ENCODE results near the gene ILKAP. TPM values are rescaled to one million over a fixed set of nuclear protein-coding genes. Genes with fewer than 3 reads are reported as not detected.

ILKAP gene
- total and polyA plus RNA-seq, 2 of the 4 experiments (the other 2 are of a cell fraction), result 13.3 to 44.2 TPM

DNA sequence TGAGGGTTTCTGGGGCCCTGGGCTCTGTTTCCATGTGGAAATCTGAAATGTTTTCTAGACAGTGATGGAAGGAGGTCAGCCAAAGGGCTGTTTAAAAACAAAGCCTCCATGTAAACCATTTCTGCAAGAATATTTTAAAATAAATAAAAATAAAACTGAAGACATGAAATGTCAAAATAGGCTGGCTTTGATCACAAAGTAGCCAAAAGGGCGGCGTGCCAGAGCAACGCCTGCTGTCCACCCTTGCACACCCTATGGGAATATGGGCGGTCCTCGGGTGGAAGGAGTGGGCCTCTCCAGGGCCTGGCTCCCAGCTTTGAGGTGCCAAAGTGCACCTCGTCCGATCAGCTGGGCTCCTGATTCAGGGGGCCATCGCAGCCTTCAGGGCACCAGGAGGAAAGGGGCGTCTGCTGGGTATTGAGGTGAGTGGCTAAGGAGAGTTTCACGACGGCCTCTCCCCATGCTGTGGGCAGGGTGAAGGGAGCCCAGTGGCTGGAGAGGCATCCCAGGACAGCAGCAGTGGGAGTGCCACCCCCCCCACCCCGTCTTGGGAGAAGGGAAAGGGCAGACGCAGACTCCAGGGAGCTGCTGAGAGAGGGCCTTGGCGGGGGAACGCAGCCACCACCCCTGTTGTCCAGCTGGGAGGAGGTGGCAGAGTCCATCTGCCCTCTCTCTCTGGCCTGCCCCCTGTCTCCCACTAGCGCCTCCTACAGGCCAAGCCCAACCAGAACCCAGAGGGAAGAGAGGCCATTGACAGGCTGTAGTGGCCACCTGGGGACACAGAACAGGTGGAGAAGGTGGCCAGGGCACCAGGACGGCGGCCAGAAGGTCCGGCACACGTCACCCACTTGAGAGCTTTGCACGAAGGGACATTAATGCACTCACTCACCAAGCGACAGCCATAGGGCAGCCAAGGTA, 50.5 kb downstream of the ILKAP start:
- no peak for DNase-seq
- 35% methylated on average over 7 of the region's 22 CpGs; no CpG with 5 or more reads in 1 of the 2 experiments for WGBS, 2 experiments (ENCODE audit: extremely low coverage in 2 of 2, insufficient read length in 1 of 2)
- no peak overlapping the region for H3K4me2 ChIP-seq (ENCODE audit: low read depth, low read length)

More for the DNA sequence above, 50.5 kb downstream of the ILKAP start:
- peak overlapping the region; percentile 66; the same call in 1 of the 2 replicates for H3K27ac ChIP-seq (ENCODE audit: insufficient read depth, low read length)
- H2AK5ac ChIP-seq (ENCODE audit: low read depth, low read length), result peak overlapping the region; percentile 44; the same call in 1 of the 2 replicates
- H3K14ac ChIP-seq (replicated peaks; ENCODE audit: low read depth, low read length), result no peak overlapping the region
- H3K9ac ChIP-seq (ENCODE audit: low read depth, low read length), result no peak overlapping the region
- ATAC-seq (ENCODE audit: low read depth), result peak; percentile 37
- TF ChIP-seq BHLHE40 (IDR thresholded peaks at IDR 0.05; ENCODE audit: low read depth, low read length) (no peak), CHD1 (IDR thresholded peaks at IDR 0.05; ENCODE audit: low read depth, low read length) (no peak), CEBPB (IDR thresholded peaks at IDR 0.05; ENCODE audit: low read depth, low read length) (no peak), MAZ (IDR thresholded peaks at IDR 0.05; ENCODE audit: borderline replicate concordance, low read depth, low read length) (no peak), RAD21 (IDR thresholded peaks at IDR 0.05; ENCODE audit: low read length) (no peak), SMC3 (IDR thresholded peaks at IDR 0.05; ENCODE audit: low read depth, low read length) (no peak)
- TF ChIP-seq, protein P1, sequence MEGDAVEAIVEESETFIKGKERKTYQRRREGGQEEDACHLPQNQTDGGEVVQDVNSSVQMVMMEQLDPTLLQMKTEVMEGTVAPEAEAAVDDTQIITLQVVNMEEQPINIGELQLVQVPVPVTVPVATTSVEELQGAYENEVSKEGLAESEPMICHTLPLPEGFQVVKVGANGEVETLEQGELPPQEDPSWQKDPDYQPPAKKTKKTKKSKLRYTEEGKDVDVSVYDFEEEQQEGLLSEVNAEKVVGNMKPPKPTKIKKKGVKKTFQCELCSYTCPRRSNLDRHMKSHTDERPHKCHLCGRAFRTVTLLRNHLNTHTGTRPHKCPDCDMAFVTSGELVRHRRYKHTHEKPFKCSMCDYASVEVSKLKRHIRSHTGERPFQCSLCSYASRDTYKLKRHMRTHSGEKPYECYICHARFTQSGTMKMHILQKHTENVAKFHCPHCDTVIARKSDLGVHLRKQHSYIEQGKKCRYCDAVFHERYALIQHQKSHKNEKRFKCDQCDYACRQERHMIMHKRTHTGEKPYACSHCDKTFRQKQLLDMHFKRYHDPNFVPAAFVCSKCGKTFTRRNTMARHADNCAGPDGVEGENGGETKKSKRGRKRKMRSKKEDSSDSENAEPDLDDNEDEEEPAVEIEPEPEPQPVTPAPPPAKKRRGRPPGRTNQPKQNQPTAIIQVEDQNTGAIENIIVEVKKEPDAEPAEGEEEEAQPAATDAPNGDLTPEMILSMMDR (conservative IDR thresholded peaks at IDR 0.05; ENCODE audit: low read depth, low read length), result peak; percentile 14; the same call in 1 of the 2 replicates
- no peak overlapping the region for H2BK20ac ChIP-seq (ENCODE audit: low read depth, low read length)
- no peak overlapping the region for H2AK9ac ChIP-seq (replicated peaks; ENCODE audit: low read depth, low read length, poor library complexity)
- no peaks in the 10 kb centered on the region for H3K9me3 ChIP-seq (ENCODE audit: control insufficient read depth, insufficient read depth, low read length)
- no peak overlapping the region for H2BK120ac ChIP-seq (ENCODE audit: low read depth, low read length)
- H2BK15ac ChIP-seq (ENCODE audit: low read depth, low read length), result no peak overlapping the region; the same call in 2 of the 3 replicates
- H3K4ac ChIP-seq (ENCODE audit: low read depth, low read length), result no peak overlapping the region; the same call in 1 of the 2 replicates
- CTCF ChIA-PET, result no interaction called here
- no peaks in the 10 kb centered on the region for H3K79me1 ChIP-seq (ENCODE audit: low read depth in 1 of 2, low read length in 2 of 2)
- no peak overlapping the region for H3K23ac ChIP-seq (ENCODE audit: low read depth, low read length)
- POLR2A ChIA-PET (ENCODE audit: unreplicated experiment), result no interaction called here
- no peak overlapping the region for H3K4me3 ChIP-seq (ENCODE audit: insufficient read depth, low read depth, low read length)
- H3K4me1 ChIP-seq (ENCODE audit: control insufficient read depth, insufficient read depth, low read length), result peaks cover 10% of the 10 kb centered on the region
- 0 out of 2 replicates have a peak, but pooled peaks cover 7% of the 10 kb centered on the region for H3K9me1 ChIP-seq (ENCODE audit: insufficient read depth, low read length)
- peak overlapping the region; percentile 18 for H2AFZ ChIP-seq (replicated peaks; ENCODE audit: low read length, poor library complexity)
- H2BK5ac ChIP-seq (ENCODE audit: low read depth, low read length, poor library complexity, severe bottlenecking), result no peak overlapping the region
- no peaks in the 10 kb centered on the region for H4K20me1 ChIP-seq (ENCODE audit: insufficient read depth, low read length)
- no peak overlapping the region for H4K91ac ChIP-seq (ENCODE audit: insufficient read depth, low read depth, low read length)
- no peak overlapping the region for H3K56ac ChIP-seq (ENCODE audit: extremely low read depth, insufficient read depth, low read length)
- no peak overlapping the region; a peak in 1 of 4 replicates for H4K8ac ChIP-seq (ENCODE audit: low read depth in 2 of 2, low read length in 2 of 2)
- H4K5ac ChIP-seq (ENCODE audit: low read depth, low read length), result no peak overlapping the region
- no peaks in the 10 kb centered on the region for H3K36me3 ChIP-seq (ENCODE audit: control insufficient read depth, insufficient read depth, low read length)
- in situ Hi-C loops (cut with MboI; ENCODE audit: low sequenced_read_pairs), result no loop called here
- H3K18ac ChIP-seq (ENCODE audit: low read depth, low read length), result peak overlapping the region; percentile 7; the same call in 1 of the 2 replicates
- no peaks in the 10 kb centered on the region for H3K27me3 ChIP-seq (ENCODE audit: control insufficient read depth, insufficient read depth, low read length)
- no TSS peak for BruUV-seq (replicated peaks)
- intact Hi-C loops (cut with micrococcal nuclease), result no loop called here
- dilution Hi-C loops (cut with HindIII; ENCODE audit: low sequenced_read_pairs, unreplicated experiment), result no loop called here
